Right lobe of liver (tissue), 6 donors: ENCODE results near the gene PCCA. TPM values are rescaled to one million over a fixed set of nuclear protein-coding genes. Genes with fewer than 3 reads are reported as not detected.

Experiments
- ATAC-seq, 4 donors: fragments of 200-7000 bp; cut with Tn5 transposase; one replicate each; pipeline ENCODE4 v1.9.1; 2020; ENCODE audit warnings: mild to moderate bottlenecking in 4 of 4, moderate library complexity in 4 of 4
- DNase-seq, 3 donors: peaks; one replicate each; pipeline ENCODE4 v3.0.0-alpha.2; 2020
- H3K27ac ChIP-seq, 3 donors: fragments of 200-600 bp; one replicate each; pipeline ENCODE4 v1.8.0; 2022
- H3K27me3 ChIP-seq, 2 donors: fragments of 200-600 bp; one replicate each; pipeline ENCODE4 v1.8.0; 2022
- H3K36me3 ChIP-seq, 4 donors: fragments of 200-600 bp; sonication (generic) in 1 of 4; one replicate each; pipeline versions ENCODE4 v1.5.1 to v1.8.0; 2017 to 2022; ENCODE audit warnings: control low read depth in 1 of 4
- H3K4me1 ChIP-seq, 4 donors: fragments of 200-600 bp; sonication (generic) in 1 of 4; one replicate each; pipeline versions ENCODE4 v1.5.1 to v1.8.0; 2017 to 2022; ENCODE audit warnings: control low read depth in 1 of 4
- H3K4me3 ChIP-seq, 3 donors: fragments of 200-600 bp; one replicate each; pipeline ENCODE4 v1.8.0; 2022
- H3K9me3 ChIP-seq, 4 donors: fragments of 200-600 bp; sonication (generic) in 1 of 4; one replicate each; pipeline versions ENCODE4 v1.5.1 to v1.8.0; 2017 to 2022; ENCODE audit warnings: control low read depth in 1 of 4
- CTCF ChIP-seq, 4 donors: fragments of 200-600 bp in 3 of 4; fragments of 450-650 bp in 1 of 4; IDR thresholded peaks; one replicate each; pipeline versions ENCODE4 v1.5.1 to v1.8.0; 2016 to 2022; ENCODE audit warnings: antibody characterized with exemption in 4 of 4, mild to moderate bottlenecking in 2 of 4
- POLR2A ChIP-seq: fragments of 450-650 bp; IDR thresholded peaks from one replicate; pipeline ENCODE4 v1.6.1; 2017; ENCODE audit warnings: antibody characterized with exemption, mild to moderate bottlenecking
- WGBS: methylation state at CpG from one replicate; pipeline ENCODE4 v1.1.6; 2018; ENCODE audit warnings: low coverage, low lambda C conversion rate; ENCODE audit not compliant: insufficient coverage; ENCODE audit errors: missing lambda C conversion rate; 5-methylcytosine and 5-hydroxymethylcytosine counted together
- intact Hi-C, 2 donors: fragments of 100-400 bp; cut with DNase I; formaldehyde crosslinking; loops; one replicate each; pipeline versions ENCODE4 v1.11.2 to v1.14.1; 2022
- total RNA-seq, 6 experiments: library from RNA; depleted of rRNA in 2 of 6; stranded (reverse); fragments of >200 nt in 2 of 6; fragmentation: NEBNext Ultra II Directional in 3 of 6; extraction: Animal tissue kit (Norgen Biotek cat#: 25700) in 3 of 6; gene quantifications; one replicate each; pipeline versions ENCODE4 v1.1.0 to v1.2.4, GENCODE V29; 2016 to 2023
- donor health status: DM: no; HTN: yes; CAD: no.
- donor health status: DM: no; HTN: no; CAD: no.
- donor health status: DM: no; HTN: no; CAD: no.
- donor health status: DM: no; HTN: yes; CAD: no.
- donor health status: DM: no; HTN: yes; CAD: no.

Gene PCCA
- total RNA-seq, 6 experiments from 2014 or later: 58.2 to 161 (median 85.2) TPM

- Histone ChIP-seq H3K9me3 (no peaks in the 10 kb centered on the region), H3K27ac (peak overlapping the region in 1 of 3 donors; percentile 13), H3K27me3 (no peaks in the 10 kb centered on the region), H3K4me3 (no peak overlapping the region), H3K36me3 (peaks cover 0 to 7% (median 2%) of the 10 kb centered on the region in 4 donors), H3K4me1 (peaks cover 0 to 23% (median 4%) of the 10 kb centered on the region in 4 donors)
- DNase-seq (peak in 1 of 3 donors; percentile 67), ATAC-seq (peak; percentile 40 to 59 (median 42))
- TF ChIP-seq POLR2A: no peak
- no peak for TF ChIP-seq CTCF (IDR thresholded peaks at IDR 0.05)
- 36% methylated on average over 4 of the region's 5 CpGs for WGBS
- intact Hi-C loops: no loop called here
These were observed 345.3 kb downstream of the PCCA start for GRCh38 chr13:100434010-100434763.

GRCh38 chr13:100436099-100436498 lies 347.2 kb downstream of the PCCA start:
- Histone ChIP-seq H3K4me3 (peak overlapping the region in 1 of 3 donors; percentile 20), H3K27me3 (no peaks in the 10 kb centered on the region), H3K36me3 (no peaks in the 10 kb centered on the region), H3K27ac (peak overlapping the region in 2 of 3 donors; percentile 58 to 76), H3K9me3 (no peaks in the 10 kb centered on the region), H3K4me1 (peaks cover 0 to 27% (median 8%) of the 10 kb centered on the region in 4 donors)
- TF ChIP-seq CTCF (IDR thresholded peaks at IDR 0.05) (no peak), POLR2A (no peak)
- ATAC-seq (peak; percentile 88 to 92 (median 90)), DNase-seq (peak in 1 of 3 donors; percentile 77)
- intact Hi-C loops: no loop called here
- WGBS: 37% methylated on average over 4 of the region's 4 CpGs

GRCh38 chr13:100438059-100438788 lies 349.3 kb downstream of the PCCA start:
- no peaks in the 10 kb centered on the region for H3K36me3 ChIP-seq
- TF ChIP-seq CTCF (IDR thresholded peaks at IDR 0.05): no peak
- TF ChIP-seq POLR2A: no peak
- H3K27ac ChIP-seq: no peak overlapping the region
- H3K4me3 ChIP-seq: no peak overlapping the region
- WGBS: 80% methylated on average over 2 of the region's 6 CpGs
- DNase-seq: no peak
- H3K27me3 ChIP-seq: no peaks in the 10 kb centered on the region
- ATAC-seq: no peak
- H3K4me1 ChIP-seq: peaks cover 0 to 36% (median 14%) of the 10 kb centered on the region in 4 donors
- no peaks in the 10 kb centered on the region for H3K9me3 ChIP-seq
- intact Hi-C loops: no loop called here

GRCh38 chr13:100439247-100439970 lies 350.5 kb downstream of the PCCA start:
- Histone ChIP-seq H3K27me3 (no peaks in the 10 kb centered on the region), H3K27ac (no peak overlapping the region), H3K4me1 (peaks cover 0 to 28% (median 14%) of the 10 kb centered on the region in 4 donors), H3K4me3 (no peak overlapping the region), H3K36me3 (no peaks in the 10 kb centered on the region), H3K9me3 (no peaks in the 10 kb centered on the region)
- DNase-seq (no peak), ATAC-seq (no peak)
- intact Hi-C loops: no loop called here
- TF ChIP-seq CTCF (IDR thresholded peaks at IDR 0.05) (no peak), POLR2A (no peak)
- WGBS: 75% methylated on average over 9 of the region's 9 CpGs
